ENCODE data around the gene CCDC7.

- TF ChIP-seq CTCF (IDR thresholded peaks at IDR 0.05) (no peak), POLR2A (IDR thresholded peaks at IDR 0.05) (no peak)
Measured at GRCh38 chr10:32446536-32447406, 831 bp downstream of the CCDC7 start.

Measured in right lobe of liver (tissue), 4 donors.